GM04504 (cell line): ENCODE results near the gene COG1.

Source experiments
- DNase-seq: peaks from one replicate; pipeline ENCODE4 v3.0.0-alpha.2; 2012; ENCODE audit warnings: low read depth

COG1 gene

DNA sequence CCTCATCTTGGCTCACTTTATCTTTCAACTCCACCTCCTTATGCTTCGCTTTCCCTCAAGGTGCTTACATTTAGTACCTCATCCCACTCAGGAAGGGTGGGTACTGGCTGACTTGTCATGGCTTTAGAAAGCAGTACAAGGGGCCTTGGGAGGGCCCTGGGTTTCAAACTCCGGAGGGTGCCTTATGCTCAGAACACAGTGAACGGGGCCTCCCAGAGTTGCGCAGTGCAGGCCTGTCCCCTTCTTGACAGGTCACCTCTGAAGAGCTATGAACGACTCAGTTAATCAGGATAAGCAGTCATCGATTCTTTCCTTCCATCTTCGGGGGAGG is 6.0 kb downstream of the COG1 start:
- DNase-seq, result no peak

DNA sequence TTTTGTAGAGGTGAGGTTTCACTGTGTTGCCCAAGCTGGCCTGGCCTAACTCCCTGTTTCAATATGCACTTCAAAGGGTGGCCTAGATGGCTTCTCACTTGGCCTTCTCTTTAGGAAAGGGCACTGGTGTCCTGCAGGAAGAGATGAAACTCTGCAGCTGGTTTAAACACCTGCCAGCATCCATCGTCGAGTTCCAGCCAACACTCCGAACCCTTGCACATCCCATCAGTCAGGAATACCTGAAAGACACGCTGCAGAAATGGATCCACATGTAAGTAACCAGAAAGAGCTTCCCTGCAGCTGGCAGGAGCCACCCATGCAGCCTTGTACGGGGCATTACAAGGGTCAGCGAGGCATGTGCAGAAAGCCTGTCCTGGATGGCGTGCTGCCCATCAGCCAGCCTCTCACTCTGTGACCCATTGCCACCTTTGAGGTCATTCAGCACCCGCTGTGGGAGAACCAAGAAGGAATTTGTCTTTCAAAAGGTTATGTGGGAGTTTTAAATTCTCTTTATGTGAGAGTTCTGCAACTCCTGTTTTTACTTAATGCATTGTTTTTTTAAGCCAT is 7.0 kb downstream of the COG1 start:
- DNase-seq, result no peak

DNA sequence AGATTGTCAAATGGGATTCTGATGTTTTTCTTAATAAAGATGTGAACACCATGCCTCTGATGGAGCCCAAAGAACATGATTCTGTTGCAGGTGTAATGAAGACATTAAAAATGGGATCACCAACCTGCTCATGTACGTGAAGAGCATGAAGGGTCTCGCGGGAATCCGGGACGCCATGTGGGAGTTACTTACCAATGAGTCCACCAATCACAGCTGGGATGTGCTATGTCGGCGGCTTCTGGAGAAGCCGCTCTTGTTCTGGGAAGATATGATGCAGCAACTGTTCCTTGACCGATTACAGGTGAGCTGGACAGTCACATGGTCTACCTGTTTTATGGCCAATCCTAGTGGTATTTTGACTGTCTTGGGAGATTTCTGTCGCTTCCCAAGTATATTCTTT is 7.6 kb downstream of the COG1 start:
- no peak for DNase-seq

DNA sequence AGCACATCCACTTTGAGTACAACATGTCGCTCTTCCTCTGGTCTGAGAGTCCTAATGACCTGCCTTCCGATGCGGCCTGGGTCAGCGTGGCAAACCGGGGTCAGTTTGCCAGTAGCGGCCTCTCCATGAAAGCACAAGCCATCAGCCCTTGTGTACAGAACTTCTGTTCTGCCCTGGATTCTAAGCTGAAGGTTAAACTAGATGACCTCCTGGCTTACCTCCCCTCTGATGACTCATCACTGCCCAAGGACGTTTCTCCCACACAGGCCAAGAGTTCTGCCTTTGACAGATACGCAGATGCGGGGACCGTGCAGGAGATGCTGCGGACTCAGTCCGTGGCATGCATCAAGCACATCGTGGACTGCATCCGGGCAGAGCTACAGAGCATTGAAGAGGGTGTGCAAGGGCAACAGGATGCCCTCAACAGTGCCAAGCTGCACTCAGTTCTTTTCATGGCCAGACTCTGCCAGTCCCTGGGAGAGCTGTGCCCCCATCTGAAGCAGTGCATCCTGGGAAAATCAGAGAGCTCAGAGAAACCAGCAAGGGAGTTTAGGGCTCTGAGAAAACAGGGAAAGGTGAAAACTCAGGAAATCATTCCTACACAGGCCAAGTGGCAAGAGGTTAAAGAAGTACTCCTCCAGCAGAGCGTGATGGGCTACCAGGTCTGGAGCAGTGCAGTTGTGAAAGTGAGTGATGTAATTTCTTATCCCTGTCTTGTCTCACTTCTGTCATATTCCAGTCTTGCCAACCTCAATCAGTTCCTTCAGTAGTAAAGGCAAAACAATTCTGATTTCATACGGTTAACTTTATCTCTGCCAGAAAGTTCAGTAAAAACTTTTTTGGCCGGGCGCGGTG is 8.6 kb downstream of the COG1 start:
- no peak for DNase-seq

DNA sequence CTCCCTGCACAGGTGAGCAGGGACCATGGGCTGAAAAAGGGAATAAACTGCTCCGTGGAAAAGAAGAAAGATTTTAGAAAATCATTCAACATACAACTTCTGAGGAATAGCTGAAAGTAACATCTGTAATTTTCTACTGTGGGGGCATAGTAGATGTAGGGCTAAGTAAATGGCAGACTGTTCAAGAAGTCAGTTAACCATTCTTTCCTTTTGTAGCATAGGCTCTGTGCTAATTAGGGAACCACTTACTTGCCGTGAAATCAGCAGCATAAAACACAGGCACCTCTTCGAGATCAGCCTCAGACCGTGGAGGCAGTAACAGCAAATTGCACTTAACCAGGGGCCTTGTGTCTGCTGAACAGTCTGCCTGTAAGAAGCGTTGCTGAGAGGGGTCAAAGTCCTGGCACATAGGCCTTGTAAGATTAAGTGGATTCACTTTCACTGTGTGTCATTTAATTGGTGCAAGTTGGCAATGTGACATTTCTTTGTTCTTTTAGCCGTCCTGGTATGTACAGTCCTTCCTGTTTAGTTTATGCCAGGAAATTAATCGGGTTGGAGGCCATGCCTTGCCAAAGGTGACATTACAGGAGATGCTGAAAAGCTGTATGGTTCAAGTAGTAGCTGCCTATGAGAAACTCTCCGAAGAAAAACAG is 10.4 kb downstream of the COG1 start:
- DNase-seq, result no peak

DNA sequence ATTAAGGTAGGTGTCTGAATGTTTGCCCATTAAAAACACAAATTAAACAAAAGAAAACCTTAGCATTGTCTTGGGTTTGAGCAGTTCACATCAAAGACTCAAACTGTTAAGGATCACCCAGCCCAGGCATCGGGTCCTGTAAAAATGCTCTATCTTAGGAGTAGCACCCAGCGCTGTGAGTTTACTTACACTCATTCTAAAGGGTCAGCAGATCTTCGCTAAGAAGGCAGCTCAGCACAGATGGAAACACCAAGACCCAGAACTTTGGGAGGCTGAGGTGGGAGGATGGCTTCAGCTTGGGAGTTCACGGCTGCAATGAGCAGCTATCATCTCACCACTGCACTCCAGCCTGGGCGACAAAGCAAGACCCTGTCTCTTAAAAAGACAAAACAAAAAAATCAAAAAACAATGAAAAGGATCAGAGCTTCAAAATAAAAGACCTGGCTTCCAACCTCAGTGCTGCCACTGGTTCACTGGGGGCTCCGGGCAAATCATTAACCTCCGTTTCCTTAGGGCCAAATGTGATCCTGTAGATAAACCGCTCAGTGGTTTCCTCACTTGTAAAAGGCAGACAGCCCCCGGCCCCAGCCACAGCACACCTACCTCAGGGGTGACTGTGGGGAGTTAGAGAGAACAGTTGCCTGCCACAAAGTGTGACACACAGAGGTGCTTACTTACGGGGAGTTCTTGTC is 11.1 kb downstream of the COG1 start:
- DNase-seq, result no peak

DNA sequence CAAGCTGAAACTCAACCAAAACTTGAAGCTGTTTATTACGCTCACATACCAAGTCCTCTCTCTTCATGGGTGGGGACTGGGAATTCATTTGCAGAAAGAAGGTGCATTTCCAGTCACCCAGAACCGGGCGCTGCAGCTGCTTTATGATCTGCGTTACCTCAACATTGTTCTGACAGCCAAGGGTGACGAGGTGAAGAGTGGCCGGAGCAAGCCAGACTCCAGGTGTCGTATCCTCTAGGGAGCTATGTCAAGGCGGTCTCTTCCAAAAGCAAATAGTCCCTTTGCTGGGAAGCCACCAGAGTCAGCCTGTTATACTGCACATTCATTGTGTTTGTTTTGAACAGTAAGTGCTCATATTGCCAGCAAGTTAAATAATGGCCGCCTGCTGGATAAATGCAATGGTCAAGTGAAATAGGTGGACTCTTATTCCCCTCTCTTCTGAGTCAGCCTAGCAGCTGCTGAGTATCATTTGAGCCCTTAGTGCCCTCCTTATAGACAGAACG is 12.7 kb downstream of the COG1 start:
- no peak for DNase-seq

DNA sequence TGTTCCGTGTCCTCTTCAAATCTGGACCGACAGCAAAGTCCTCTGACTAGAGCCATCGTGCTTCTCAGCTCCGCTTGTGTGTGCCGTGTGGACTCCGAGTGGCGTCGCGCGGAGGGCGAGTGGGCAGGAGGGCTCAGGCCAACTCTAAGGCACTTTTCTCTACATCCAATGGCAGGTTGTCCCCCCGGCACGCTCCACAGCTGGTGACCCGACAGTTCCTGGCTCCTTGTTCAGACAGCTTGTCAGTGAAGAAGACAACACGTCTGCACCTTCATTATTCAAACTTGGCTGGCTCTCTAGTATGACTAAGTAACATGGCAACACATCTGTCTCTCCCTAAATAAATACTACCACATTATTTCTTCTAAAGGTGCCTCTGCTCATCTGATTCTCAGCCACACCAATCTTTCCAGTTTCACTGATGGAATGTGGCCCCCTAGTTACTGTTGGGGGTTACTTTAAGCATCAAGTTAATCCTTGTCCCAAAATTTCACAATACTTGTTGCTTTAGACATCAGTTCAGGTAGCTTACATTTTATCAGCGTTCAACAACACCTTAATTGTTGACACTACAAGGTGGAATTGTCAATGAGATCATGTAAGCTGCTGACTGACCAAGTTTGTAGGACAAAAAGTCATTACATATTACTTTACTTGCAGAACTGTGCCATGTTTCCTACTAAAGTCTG is 15.4 kb downstream of the COG1 start:
- DNase-seq, result no peak

DNA sequence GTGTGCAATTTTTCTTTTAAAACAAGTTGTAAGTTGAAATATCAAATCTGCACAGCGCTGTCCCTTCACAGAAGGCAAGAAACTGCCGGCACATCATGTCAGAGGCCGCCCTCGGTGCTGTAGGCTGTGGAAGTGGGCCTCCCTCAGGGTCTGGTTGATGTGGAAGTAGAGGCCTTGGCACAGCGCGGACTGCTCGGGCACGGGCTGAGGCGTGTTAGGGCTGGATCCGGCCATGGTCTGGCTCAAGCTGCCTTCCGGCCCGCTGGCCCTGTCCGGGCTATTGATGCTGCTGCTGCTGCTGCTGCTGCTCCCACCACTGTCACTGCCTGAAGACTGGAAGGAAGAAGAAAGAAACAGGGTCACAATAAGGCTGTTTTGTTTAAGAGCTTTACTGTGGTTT is 16.6 kb downstream of the COG1 start:
- no peak for DNase-seq

DNA sequence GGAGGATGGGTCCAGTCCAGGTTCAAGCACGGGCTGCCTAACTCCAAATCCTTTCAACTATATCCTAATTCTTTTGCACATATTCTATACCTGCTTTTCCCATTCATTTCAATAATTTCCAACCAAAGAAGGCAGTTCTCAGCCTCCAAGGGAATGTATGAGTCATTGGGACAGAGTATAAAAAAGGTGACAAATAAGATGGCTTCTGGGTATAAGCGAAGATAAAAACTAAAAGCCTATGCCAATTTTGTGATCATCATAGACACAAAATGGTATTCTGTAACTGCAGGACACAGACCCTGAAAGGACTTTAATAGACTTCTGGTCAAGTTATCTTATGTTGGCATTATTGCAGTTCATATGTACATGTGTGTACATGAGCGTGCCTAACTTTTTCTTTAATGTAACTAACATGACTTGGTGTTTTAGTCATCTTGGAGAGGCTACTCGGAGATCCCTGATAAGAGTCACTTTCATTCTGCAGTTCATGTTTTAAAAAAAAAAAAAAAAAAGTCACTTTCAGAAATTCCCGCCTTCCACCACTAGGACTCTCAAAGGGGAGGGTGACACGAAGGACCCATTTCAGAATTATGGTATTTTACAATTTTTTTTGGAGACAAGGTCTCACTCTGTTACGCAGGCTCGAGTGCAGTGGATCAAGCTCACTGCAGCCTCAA is 17.3 kb downstream of the COG1 start:
- DNase-seq, result no peak

DNA sequence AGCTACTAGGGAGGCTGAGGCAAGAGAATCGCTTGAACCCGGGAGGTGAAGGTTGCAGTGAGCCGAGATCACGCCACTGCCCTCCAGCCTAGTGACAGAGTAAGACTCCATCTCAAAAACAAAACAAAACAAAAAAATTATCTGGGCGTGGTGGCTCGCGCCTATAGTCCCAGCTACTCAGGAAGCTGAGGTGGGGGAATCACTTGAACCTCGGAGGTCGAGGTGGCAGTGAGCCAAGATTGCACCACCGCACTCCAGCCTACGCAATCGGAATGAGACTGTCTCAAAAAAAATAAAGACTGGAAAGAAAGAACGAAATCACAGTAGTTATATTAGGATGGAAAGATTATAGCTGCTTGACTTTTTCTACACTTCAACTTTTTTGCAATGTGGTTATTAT is 18.9 kb downstream of the COG1 start:
- no peak for DNase-seq

DNA sequence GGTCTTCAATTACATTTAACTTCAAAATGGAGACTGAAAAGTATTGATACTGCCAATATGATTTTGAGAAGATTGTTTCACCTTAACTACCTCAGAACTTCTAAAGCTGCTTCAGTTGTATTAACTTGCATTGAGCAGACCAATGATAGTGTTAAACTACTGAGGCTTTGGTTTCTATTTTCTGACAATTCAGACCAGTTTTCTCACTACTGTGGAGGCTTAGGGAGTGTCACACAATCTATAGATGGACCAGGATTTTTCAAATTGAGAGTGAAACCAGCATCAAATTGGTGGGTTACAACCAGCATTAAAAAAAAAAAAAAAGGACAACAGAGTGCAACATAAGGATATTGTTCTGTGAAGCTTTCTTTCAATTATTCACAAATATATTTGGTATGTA is 21.2 kb downstream of the COG1 start:
- no peak for DNase-seq

DNA sequence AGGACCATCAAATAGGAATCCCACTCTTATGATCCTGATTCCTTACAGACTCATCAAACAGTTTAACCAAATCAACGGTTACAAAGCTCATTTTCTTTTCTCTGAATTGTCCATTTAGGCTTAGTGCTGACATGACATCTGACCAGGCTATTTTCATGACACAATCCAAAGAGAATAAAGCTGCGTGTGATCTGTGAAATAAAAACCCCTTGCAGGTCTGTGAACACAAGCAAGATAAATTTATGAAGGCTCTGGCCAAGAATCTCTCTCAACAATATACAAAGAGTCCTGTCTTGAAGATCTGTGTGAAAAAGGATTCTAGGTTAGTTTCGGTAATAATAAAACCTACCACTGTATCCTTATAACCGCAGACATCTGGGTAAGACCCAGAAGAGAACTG is 22.0 kb downstream of the COG1 start:
- no peak for DNase-seq

DNA sequence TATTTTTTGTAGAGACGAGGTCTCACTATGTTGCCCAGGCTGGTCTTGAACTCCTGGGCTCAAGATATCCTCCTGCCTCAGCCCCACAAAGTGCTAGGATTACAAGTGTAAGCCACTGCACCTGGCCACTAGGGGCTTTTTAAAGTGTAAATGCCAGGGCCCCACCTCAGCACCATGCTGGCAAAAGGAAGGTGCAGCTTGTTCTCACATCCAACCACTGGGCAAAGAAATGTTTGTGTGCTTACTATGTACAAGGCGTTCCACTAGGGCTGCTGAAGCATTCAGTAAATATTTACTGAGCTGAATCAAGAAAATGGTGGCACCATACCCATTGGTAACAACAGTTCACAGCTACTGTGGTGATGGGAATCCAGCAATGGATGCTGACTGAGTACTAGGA is 22.6 kb downstream of the COG1 start:
- DNase-seq, result no peak

DNA sequence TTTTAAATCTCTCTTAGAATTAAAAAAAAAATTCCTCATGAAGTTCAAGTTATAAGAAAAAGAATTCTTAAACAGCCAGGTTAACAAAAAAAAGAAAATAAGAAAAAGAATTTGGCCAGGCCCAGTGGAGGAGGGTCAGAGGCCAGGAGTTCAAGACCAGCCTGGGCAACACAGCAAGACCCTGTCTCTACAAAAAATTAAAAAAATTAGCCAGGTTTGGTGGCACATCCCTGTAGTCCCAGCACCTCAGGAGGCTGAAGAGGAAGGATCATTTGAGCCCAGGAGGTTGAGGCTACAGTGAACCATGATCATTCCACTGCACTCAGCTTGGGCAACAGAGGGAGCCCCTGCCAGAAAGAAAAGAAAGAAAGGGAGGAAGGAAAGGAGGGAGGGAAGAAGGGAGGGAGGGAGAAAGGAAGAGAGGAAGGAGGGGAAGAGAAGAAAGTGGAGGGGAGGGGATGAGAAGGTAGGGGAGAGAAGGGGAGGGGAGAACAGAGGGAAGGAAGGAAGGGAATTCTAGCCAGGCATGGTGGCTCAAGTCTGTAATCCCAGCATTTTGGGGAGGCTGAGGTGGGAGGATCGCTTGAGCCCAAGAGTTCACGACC is 30.9 kb downstream of the COG1 start:
- DNase-seq, result no peak

DNA sequence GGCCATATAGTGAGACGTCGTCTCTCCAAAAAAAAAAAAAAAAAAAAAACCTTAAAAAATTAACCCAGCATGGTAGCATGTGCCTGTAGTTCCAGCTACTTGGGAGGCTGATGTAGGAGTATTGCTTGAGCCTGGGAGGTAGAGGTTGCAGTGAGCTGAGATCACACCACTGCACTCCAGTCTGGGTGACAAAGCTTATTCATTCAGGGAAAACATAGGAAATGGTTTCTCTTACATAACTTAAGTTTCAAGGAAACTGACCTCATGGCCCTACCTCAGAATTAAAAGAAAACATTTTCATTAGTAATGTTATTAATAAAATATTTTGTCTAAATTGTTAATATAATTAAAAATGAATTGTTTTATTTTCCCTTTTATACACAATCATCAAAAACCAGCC is 31.4 kb downstream of the COG1 start:
- no peak for DNase-seq

DNA sequence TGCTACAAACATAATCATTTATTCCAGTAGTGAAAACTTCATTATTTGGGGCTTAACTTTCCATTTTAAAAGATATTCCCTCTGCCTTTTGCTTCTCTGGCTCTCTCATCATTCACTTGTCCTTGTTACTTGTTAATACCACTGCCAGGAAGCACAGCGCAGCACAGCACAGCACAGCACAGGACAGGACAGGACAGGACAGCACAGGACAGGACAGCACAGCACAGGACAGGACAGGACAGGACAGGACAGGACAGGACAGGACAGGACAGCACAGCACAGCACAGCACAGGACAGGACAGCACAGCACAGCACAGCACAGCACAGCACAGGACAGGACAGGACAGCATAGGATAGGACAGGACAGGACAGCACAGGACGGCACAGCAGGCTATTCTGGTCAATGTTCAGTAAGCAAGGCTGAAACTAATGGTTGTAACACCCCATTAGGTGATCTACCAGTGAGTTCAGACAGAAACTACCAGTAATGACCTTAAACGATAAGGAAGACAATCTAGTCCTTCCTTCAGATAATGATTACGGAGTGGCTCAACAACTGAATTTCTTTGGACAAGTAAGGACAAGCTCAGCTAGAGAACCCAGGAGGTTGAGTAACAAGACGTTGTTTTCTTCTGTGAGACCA is 31.9 kb downstream of the COG1 start:
- DNase-seq, result no peak

DNA sequence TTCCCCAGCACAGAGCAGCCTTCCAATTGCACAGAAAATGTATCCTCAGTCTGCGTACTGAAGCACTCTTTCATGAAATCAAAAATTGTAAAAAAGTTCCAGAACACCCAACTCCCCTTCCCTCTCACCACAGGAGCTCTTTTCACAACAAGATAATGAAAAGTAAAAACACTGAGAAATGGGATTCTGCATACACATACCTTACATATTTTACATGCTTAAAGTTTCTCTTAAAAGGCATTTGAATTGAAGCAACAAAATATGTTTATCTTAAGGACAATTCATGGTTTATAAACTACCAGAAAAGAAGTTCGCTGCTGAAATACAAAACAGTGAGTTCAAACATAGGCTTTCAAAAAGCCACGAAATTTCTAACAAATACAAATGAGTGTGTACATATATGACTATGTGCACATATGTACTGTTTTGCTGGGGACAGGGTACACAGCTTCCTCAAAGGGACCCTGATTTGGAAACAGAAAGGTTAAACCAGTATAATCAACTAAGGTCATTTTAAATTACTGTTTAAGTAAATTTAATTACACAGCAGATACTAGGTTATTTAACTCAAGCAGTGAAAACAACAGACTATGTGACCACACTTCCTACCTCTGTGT is 33.8 kb downstream of the COG1 start:
- no peak for DNase-seq

DNA sequence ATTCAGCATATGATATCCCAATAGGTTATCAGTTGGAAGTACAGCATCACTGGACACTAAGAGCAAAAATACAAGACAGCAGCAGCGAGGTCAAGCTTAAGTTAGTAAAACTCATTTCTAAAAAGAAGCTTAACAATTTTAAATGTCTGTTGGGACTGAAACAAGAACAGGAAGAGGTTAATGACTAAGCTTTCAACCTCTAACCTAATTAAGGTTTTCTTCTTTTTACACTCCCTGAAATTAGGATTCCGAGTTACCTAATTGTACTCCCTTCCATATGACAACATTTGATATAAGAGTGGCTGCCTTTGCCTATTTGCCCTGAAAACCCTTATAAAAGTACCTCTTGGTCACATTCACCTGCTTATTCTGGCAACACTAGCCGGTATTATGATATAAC is 34.5 kb downstream of the COG1 start:
- no peak for DNase-seq

DNA sequence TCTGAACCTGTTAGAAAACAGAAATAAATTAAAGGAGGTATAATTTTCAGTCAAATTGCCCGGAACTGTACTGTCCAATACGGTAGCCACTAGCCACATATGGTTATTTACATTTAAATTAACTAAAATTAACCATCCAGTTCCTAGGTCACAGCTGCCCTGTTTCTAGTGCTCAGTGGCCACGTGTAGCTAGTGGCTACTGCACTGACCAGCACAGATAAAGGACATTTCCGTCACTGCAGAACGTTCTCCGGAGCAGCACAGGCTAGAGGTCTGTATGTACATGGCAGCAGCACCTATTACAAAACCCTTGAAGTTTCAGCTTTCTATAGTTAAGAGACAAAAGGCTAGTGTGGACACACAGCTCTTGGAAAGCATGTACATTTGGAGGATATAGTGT is 35.1 kb downstream of the COG1 start:
- no peak for DNase-seq
